Measurements from ENCODE around the gene AUP1. TPM values are rescaled to one million over a fixed set of nuclear protein-coding genes. Genes with fewer than 3 reads are reported as not detected.

The AUP1 gene
- total RNA-seq, 2 experiments from 2014 or later, result 90.8 to 92.7 TPM

- intact Hi-C loops (cut with micrococcal nuclease), result no loop called here
- POLR2A ChIA-PET, result interaction anchor here (0.7 to 5.2 kb wide), 10 partner anchors 8 to 41 kb away, joined by 3 to 23 read pairs (median 4); partner anchors contain the start of genes AUP1, CCDC142, MRPL53 and TLX2
These were observed 28.9 kb downstream of the AUP1 start for GRCh38 chr2:74500578-74500946.

GRCh38 chr2:74499940-74500577 is 29.4 kb downstream of the AUP1 start:
- CTCF ChIA-PET, result interaction anchor here (0.8 to 2.4 kb wide), 5 partner anchors 9 to 86 kb away, joined by 3 to 9 read pairs (median 5); partner anchors contain the start of gene TLX2

More at GRCh38 chr2:74500578-74500946, 28.9 kb downstream of the AUP1 start:
- H3K4me3 Mint-ChIP-seq, result no peak overlapping the region
- H3K27me3 Mint-ChIP-seq, result peaks cover 57% of the 10 kb centered on the region
- ATAC-seq (no peak), DNase-seq (no peak)
- H3K9me3 Mint-ChIP-seq, result no peaks in the 10 kb centered on the region
- peaks cover 39% of the 10 kb centered on the region for H3K4me1 Mint-ChIP-seq (ENCODE audit: low read depth)
- CTCF ChIA-PET, result interaction anchor here (0.8 to 2.4 kb wide), 6 partner anchors 8 to 85 kb away, joined by 3 to 9 read pairs (median 4); partner anchors contain the start of gene TLX2
- no peak for TF ChIP-seq CTCF (IDR thresholded peaks at IDR 0.05)
- peaks cover 20% of the 10 kb centered on the region for H3K36me3 Mint-ChIP-seq (ENCODE audit: low read depth)
- no peak overlapping the region for H3K27ac Mint-ChIP-seq

GRCh38 chr2:74499267-74499939 is 30.1 kb downstream of the AUP1 start, which contains the start of gene LBX2:
Gene LBX2, minus strand, starts transcription at chr2:74499603. Its CDS starts 66 bp downstream, at chr2:74499537.
- DNase-seq (peak; percentile 68), ATAC-seq (peak; percentile 33)
- H3K27ac Mint-ChIP-seq, result peak within 1 kb of the TSS; percentile 63
- intact Hi-C loops (cut with micrococcal nuclease), result no loop called here
- no peak for TF ChIP-seq CTCF (IDR thresholded peaks at IDR 0.05)
- H3K36me3 Mint-ChIP-seq (ENCODE audit: low read depth), result peaks cover 10% of the 10 kb centered on the region
- H3K9me3 Mint-ChIP-seq, result no peaks in the 10 kb centered on the region
- ChIA-PET CTCF (interaction anchor here (1.0 to 3.0 kb wide), 4 partner anchors 9 to 33 kb away, joined by 3 to 17 read pairs (median 6); partner anchors contain the start of genes CCDC142 and TTC31), POLR2A (interaction anchor here (0.9 to 5.2 kb wide), 10 partner anchors 7 to 86 kb away, joined by 3 to 23 read pairs (median 4); partner anchors contain the start of genes CCDC142, MRPL53, TTC31 and WBP1)
- H3K27me3 Mint-ChIP-seq, result peaks cover 53% of the 10 kb centered on the region
- H3K4me1 Mint-ChIP-seq (ENCODE audit: low read depth), result peaks cover 34% of the 10 kb centered on the region
- peak within 1 kb of the TSS; percentile 78 for H3K4me3 Mint-ChIP-seq

More at GRCh38 chr2:74499940-74500577, 29.4 kb downstream of the AUP1 start:
- intact Hi-C loops (cut with micrococcal nuclease), result no loop called here
- H3K36me3 Mint-ChIP-seq (ENCODE audit: low read depth), result peaks cover 15% of the 10 kb centered on the region
- ATAC-seq, result no peak
- no peaks in the 10 kb centered on the region for H3K9me3 Mint-ChIP-seq
- DNase-seq, result no peak
- no peak for TF ChIP-seq CTCF (IDR thresholded peaks at IDR 0.05)
- POLR2A ChIA-PET, result interaction anchor here (0.6 to 5.2 kb wide), 9 partner anchors 8 to 55 kb away, joined by 3 to 23 read pairs (median 4); partner anchors contain the start of genes CCDC142, TLX2, TTC31 and WBP1
- H3K4me1 Mint-ChIP-seq (ENCODE audit: low read depth), result peaks cover 36% of the 10 kb centered on the region
- peaks cover 55% of the 10 kb centered on the region for H3K27me3 Mint-ChIP-seq
- peak overlapping the region; percentile 12 for H3K4me3 Mint-ChIP-seq
- no peak overlapping the region for H3K27ac Mint-ChIP-seq

- intact Hi-C loops (cut with micrococcal nuclease), result no loop called here
- peak; percentile 59 for DNase-seq
- peak overlapping the region; percentile 63 for H3K27ac Mint-ChIP-seq
- H3K4me3 Mint-ChIP-seq, result peak overlapping the region; percentile 78
- H3K36me3 Mint-ChIP-seq (ENCODE audit: low read depth), result peaks cover 6% of the 10 kb centered on the region
- peaks cover 28% of the 10 kb centered on the region for H3K4me1 Mint-ChIP-seq (ENCODE audit: low read depth)
- POLR2A ChIA-PET, result interaction anchor here (0.9 to 5.2 kb wide), 9 partner anchors 11 to 87 kb away, joined by 3 to 23 read pairs (median 4); partner anchors contain the start of genes CCDC142, MRPL53, TTC31 and WBP1
- no peaks in the 10 kb centered on the region for H3K9me3 Mint-ChIP-seq
- ATAC-seq, result peak; percentile 67
- CTCF ChIA-PET, result interaction anchor here (1.0 to 3.0 kb wide), 4 partner anchors 10 to 33 kb away, joined by 3 to 17 read pairs (median 6); partner anchors contain the start of genes CCDC142 and TTC31
- TF ChIP-seq CTCF (IDR thresholded peaks at IDR 0.05), result no peak
- peaks cover 46% of the 10 kb centered on the region for H3K27me3 Mint-ChIP-seq
These were observed 30.8 kb downstream of the AUP1 start for GRCh38 chr2:74498500-74499266.

Measured in activated CD8-positive, alpha-beta T cell treated with anti-CD3 and anti-CD28 coated beads for 36 hours (primary cell).